HT1080 (cell line): Measurements from ENCODE around the gene HECTD4. TPM values are rescaled to one million over a fixed set of nuclear protein-coding genes. Genes with fewer than 3 reads are reported as not detected.
"Not testable (repeated sequence)": the region's sequence is repeated elsewhere in the genome, so short reads cannot be mapped to it uniquely, and the experiment has no call there.

Experiments used
- DNase-seq: peaks from one replicate; pipeline ENCODE4 v3.0.0-alpha.2; 2015; ENCODE audit warnings: low read depth
- total RNA-seq: library from RNA; depleted of rRNA; stranded (reverse); fragments of >200 nt; shearing (Covaris generic); gene quantifications from 2 replicates; pipeline ENCODE4 v1.2.3, GENCODE V29; 2014

HECTD4 gene
- total RNA-seq, 1 experiment from 2014 or later, result 4.8 TPM

DNA sequence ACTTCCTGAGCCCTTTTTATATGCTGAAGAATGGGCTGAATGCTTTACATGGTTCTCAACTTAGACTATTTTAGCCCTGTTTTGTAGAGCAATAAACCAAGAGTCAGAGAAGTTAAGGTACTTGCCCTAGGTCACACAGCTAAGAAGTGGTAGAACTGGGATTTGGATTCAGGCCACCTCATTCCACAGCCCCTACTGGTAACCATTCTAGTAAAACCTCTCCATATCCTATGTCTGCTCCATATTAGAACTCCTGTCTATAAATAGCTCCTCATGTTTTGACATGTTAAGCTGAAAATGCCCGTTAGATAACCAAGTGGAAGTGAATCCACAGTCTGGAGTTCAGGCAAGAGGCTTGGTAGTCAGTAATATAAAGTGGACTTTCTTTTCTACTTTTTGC lies 111.6 kb downstream of the HECTD4 start:
- DNase-seq, result no peak

- DNase-seq, result no peak
Measured at GRCh38 chr12:112266473-112266872, 115.8 kb downstream of the HECTD4 start.

GRCh38 chr12:112261559-112261958 lies 120.7 kb downstream of the HECTD4 start:
- DNase-seq, result no peak

- DNase-seq, result no peak
Measured at GRCh38 chr12:112258926-112259325, 123.3 kb downstream of the HECTD4 start.

DNA sequence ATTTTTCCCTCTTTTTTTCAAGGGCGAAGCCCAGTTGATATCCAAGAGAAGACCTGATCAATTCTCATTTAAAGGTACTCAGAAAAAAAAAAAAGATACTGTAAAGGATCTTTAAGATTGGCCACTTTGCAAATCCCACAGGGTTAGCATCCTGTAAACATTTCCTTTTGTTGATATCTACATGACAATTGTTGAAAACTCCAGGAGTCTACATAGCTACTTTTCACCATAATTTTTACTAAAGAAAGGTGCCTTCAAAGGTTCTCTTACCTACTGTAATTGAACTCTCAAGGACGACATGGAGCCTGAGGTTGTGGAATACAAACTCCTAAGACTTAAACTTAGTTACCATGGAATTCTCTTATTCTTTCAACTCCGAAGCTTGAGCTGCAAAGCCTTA lies 125.5 kb downstream of the HECTD4 start:
- DNase-seq, result no peak

DNA sequence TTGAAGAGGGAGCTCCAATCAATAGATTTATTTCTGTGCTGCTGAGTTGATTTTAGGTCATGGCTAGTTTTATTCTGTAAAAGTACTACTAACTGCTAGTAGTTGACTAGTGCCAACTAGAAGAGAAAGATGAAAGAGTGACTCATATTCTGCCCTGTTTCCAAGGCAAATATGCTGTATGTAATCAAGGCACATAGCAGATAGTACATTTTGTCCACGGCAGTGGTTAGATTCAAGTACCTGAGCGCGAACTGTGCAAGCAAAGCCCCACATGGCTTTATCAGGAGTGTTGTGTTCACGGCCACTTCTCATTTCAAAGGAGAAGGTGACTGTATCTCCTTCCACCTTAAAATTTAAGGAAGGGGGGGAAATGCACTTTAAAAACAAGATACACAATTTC lies 130.0 kb downstream of the HECTD4 start:
- DNase-seq, result no peak

GRCh38 chr12:112244902-112245301 lies 137.3 kb downstream of the HECTD4 start:
- not testable (repeated sequence) for DNase-seq

DNA sequence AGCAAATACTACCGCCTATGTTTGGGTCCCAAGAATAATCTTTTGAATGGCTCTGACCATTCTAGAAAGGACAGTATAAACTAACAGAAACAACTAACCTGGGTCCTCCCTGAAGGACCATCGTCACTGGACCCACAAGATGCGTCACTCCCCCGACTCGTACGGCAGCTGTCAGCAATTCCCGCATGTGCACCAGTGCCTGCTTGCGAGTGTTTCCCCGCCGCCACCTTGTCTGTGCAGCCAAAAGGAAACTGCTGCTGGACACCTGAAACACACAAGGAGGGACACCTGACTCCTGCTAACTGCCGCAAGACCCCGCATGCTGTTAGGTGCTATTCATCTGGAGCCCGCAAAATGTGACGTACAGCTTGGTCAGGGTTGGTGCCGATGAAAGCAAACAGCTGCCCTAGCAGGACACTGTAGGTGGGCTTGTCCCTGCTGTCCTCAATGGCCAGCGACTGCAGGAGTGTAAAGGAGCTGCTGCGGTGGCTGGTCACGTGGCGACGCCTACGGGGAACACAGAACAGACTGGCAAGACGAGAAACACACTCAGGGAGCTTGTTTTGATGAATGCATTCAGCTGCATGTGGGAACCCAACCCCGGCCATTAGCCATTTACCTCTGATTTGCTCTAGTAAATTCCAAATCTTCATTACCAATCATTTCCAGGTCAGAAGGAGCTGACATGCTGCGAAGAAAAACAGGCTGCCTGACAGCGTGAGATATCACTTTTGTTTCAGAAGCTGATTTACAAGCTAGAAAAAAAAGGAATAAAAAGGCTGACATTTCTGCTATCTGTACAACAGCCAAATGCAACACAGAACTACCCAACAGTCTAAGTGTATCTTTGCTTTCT lies 138.7 kb downstream of the HECTD4 start:
- DNase-seq, result no peak

DNA sequence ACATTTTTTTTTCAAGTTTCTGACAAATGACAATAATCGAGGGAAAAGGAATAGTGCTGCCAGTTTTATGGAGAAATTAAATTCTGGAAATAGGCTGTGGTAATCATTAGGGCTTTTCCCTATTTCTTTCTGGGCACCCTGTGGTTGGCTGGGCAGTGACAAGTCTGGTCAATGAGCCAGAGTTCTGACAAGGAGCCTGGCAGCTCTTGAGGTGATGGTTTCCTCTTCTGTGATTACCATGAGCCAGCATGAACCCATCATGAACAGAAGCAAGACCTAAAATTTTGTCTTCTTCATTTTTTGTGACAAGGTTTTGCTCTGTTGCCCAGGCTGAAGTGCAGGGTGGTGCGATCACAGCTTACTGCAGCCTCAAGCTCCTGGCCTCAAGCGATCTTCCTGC lies 141.1 kb downstream of the HECTD4 start:
- DNase-seq, result no peak

GRCh38 chr12:112239881-112240280 lies 142.3 kb downstream of the HECTD4 start:
- DNase-seq, result no peak

- DNase-seq, result no peak
Measured at GRCh38 chr12:112239020-112239419, 143.2 kb downstream of the HECTD4 start.

DNA sequence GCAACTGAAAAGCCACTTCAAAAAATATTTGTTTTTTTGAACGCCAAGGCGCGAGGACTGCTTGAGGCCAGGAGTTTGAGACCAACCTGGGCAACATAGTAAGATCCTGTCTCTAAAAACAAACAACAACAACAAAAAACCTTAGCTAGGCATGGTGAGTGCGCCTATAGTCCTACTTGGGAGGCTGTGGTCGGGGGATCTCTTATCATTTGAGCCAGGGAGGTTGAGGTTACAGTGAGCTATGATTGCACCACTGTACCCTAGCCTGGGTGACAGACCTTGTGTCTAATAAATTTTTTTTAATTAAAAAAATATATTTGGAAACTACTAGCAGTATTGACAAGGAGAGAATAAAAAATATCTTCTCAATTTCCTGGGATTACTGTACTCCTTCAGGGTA lies 143.8 kb downstream of the HECTD4 start:
- no peak for DNase-seq

DNA sequence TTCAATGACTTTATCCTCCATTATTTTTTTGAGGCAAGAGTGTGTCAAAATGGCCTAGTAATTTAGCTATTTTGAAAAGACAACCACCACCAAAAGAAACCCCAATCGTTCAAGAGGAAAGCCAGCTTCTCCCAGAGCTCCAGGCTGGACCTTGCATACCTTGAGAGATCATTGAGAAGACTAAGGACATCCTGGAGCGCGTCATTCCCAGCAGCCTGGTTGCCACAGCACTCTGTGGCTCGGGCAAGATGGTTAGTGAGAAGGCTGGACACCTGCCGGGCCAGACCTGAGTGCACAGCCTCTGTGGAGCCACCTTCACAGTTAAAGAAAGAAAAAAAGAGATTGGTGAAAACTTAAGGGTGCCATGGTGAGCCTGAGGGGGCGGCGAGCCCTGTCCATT lies 145.4 kb downstream of the HECTD4 start:
- no peak for DNase-seq

- DNase-seq, result no peak
Measured at GRCh38 chr12:112236386-112236785, 145.8 kb downstream of the HECTD4 start.

DNA sequence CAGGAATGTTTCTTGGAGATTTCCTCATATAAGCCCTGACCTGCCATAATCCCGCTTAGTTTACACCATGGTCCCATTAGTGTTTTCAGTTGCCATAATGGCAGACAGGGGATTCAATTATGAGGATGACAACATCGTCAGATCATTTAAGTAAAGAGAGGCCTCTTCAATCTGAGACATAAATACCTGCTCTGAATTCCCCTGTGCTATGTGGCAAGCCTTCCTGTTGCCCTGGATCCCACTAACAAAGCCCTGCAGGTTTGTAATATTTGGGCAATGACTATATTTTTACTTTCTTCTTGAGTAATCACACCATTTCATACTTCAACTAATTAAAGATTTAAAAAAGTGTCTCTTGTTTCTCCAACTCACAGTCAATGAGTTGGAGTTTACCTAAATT lies 147.9 kb downstream of the HECTD4 start:
- no peak for DNase-seq

GRCh38 chr12:112233242-112233641 lies 149.0 kb downstream of the HECTD4 start:
- no peak for DNase-seq

GRCh38 chr12:112230136-112230535 lies 152.1 kb downstream of the HECTD4 start:
- DNase-seq, result no peak

DNA sequence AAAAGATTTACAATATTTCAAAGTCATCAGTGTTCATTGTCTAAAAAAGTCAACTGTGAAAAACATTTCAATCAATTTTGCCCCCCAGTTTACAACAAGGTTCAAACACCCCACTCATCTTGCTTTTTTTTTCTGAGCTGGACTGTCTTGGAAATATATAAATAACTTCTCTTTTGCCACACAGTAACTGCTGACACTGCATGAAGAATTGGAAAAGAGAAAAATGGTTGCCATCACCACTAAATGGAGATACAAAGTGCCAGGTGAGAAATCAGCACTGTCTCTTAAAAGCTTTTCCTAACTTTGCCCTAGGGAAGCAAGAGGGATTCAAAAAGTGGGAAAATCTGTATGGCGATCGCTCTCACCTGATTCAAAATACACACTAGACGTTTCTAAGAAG lies 155.5 kb downstream of the HECTD4 start:
- DNase-seq, result no peak

- DNase-seq, result not testable (repeated sequence)
Measured at GRCh38 chr12:112220628-112221027, 161.6 kb downstream of the HECTD4 start.

DNA sequence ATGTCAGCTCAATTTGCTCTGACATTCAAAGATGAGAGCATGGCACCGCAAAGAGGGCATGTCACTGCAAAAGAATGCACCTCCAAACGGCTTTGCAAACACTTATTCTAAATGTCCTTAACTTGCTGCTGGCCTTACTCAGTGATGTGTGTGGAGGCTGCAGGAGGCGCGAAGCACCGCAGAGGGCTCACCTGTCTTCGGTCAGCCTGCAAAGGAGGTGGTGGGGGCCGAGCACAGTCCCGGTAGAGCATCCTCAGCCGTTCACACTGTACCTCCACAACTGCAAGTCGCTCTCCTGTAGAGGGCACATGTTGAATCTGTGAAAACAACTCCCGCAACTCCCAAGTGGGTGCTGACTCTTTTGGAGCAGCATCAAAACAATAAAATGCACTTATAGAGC lies 163.0 kb downstream of the HECTD4 start:
- DNase-seq, result no peak

- DNase-seq, result no peak
Measured at GRCh38 chr12:112218150-112218549, 164.1 kb downstream of the HECTD4 start.

DNA sequence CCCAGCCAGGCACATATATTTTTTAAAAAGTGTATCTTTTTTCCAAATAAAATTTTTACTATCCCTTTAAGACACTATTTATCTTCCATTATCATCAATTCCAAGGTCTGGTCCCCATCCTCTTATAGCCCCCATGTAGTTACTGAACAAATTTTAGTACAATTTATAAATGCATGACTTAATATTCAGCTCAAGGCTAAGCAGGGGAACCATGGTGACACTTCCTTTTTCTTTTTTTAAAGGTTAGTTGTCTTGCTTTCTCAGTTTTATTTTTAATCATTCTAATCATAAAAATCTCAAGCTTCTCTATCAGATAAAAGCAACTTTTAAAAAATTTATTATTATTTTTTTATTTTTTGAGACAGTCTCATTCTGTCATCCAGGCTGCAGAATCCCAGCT lies 164.6 kb downstream of the HECTD4 start:
- DNase-seq, result no peak

GRCh38 chr12:112216223-112216622 lies 166.0 kb downstream of the HECTD4 start:
- no peak for DNase-seq
